ENCODE results near the gene FFAR1. TPM values are rescaled to one million over a fixed set of nuclear protein-coding genes. Genes with fewer than 3 reads are reported as not detected.

The FFAR1 gene
- polyA plus RNA-seq, 3 donors, result 0.04 TPM; not detected in 2

DNA sequence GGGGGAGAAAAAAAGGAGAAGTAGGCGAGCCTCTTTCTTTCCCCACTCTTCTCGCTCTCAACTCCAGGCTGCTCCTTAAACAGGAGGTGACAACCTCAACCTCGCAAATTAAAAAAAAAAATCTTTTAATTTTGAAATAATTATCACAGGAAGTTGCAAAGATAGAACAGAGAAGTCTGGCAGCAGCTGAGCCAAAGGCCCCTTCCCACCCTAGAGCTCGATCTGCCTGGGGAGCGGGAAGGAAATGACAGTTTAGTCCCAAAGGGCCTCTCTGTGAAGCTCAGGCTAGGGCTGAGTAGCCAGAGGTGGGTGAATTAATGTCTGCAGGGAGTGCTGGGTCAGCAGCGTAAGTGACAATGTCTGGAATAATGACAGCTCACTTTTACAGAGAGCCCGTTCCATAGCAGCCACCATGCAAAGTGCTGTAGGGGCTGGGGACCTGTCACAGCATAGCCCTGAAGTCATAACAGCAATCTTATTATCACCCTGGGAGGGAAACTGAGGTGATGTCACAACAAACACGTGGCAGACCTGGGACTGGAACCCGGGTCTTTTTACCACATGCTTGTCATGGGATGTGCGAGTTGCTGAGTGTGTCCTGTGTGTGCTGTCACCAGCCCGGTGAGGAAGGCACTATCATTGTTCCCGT is 27.5 kb upstream of the FFAR1 start:
- peaks cover 74% of the 10 kb centered on the region for H3K4me1 Mint-ChIP-seq
- H3K4me3 Mint-ChIP-seq, result peak overlapping the region; percentile 41 to 74
- H3K36me3 ChIP-seq (replicated peaks in 1 of 2; ENCODE audit: control insufficient read depth in 1 of 2, insufficient read depth in 2 of 2, low read length in 2 of 2), result no peaks in the 10 kb centered on the region
- H3K9me3 Mint-ChIP-seq, result peaks cover 0 to 7% (median 2%) of the 10 kb centered on the region in 7 donors
- peaks cover 73 to 87% of the 10 kb centered on the region in 2 donors for H3K4me1 ChIP-seq (ENCODE audit: control insufficient read depth in 1 of 2, insufficient read depth in 2 of 2, low read length in 2 of 2)
- H3K27me3 Mint-ChIP-seq (ENCODE audit: low read depth in 3 of 3), result peaks cover 0 to 3% (median 2%) of the 10 kb centered on the region in 3 donors
- H3K36me3 Mint-ChIP-seq, result peaks cover 0 to 11% of the 10 kb centered on the region in 2 donors
- TF ChIP-seq, protein P1, sequence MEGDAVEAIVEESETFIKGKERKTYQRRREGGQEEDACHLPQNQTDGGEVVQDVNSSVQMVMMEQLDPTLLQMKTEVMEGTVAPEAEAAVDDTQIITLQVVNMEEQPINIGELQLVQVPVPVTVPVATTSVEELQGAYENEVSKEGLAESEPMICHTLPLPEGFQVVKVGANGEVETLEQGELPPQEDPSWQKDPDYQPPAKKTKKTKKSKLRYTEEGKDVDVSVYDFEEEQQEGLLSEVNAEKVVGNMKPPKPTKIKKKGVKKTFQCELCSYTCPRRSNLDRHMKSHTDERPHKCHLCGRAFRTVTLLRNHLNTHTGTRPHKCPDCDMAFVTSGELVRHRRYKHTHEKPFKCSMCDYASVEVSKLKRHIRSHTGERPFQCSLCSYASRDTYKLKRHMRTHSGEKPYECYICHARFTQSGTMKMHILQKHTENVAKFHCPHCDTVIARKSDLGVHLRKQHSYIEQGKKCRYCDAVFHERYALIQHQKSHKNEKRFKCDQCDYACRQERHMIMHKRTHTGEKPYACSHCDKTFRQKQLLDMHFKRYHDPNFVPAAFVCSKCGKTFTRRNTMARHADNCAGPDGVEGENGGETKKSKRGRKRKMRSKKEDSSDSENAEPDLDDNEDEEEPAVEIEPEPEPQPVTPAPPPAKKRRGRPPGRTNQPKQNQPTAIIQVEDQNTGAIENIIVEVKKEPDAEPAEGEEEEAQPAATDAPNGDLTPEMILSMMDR (IDR thresholded peaks at IDR 0.05), result no peak
- intact Hi-C loops (cut with micrococcal nuclease), result no loop called here
- peak; percentile 75 to 81 (median 80) for DNase-seq
- no peaks in the 10 kb centered on the region for H3K27me3 ChIP-seq (ENCODE audit: control insufficient read depth in 2 of 2, insufficient read depth in 2 of 2, low read length in 2 of 2)
- peak overlapping the region; percentile 55 for H3K9ac ChIP-seq (ENCODE audit: insufficient read depth, low read length, poor library complexity, severe bottlenecking)
- H3K9me3 ChIP-seq (replicated peaks in 1 of 2; ENCODE audit: control insufficient read depth in 1 of 2, insufficient read depth in 1 of 2, low read length in 2 of 2), result no peaks in the 10 kb centered on the region
- H3K4me3 ChIP-seq (replicated peaks in 1 of 3; ENCODE audit: low read depth in 2 of 3, low read length in 3 of 3), result peak overlapping the region in 1 of 3 experiments; percentile 25
- no peak overlapping the region for H2AFZ ChIP-seq (ENCODE audit: insufficient read depth, low read depth, low read length, poor library complexity, severe bottlenecking)
- 0% methylated on average over 6 of the region's 12 CpGs for WGBS (ENCODE audit: insufficient coverage)
- H3K27ac ChIP-seq (ENCODE audit: low read depth in 1 of 2, low read length in 2 of 2), result peak overlapping the region; percentile 83 to 90
- H3K4me2 ChIP-seq (replicated peaks; ENCODE audit: extremely low read depth, low read length, poor library complexity, severe bottlenecking), result peak overlapping the region; percentile 32
- H3K27ac Mint-ChIP-seq, result peak overlapping the region; percentile 81 to 99 (median 98)
- H4K20me1 ChIP-seq (ENCODE audit: insufficient read depth, low read length), result no peaks in the 10 kb centered on the region
- H3K79me2 ChIP-seq (ENCODE audit: insufficient read depth, low read length), result no peaks in the 10 kb centered on the region

DNA sequence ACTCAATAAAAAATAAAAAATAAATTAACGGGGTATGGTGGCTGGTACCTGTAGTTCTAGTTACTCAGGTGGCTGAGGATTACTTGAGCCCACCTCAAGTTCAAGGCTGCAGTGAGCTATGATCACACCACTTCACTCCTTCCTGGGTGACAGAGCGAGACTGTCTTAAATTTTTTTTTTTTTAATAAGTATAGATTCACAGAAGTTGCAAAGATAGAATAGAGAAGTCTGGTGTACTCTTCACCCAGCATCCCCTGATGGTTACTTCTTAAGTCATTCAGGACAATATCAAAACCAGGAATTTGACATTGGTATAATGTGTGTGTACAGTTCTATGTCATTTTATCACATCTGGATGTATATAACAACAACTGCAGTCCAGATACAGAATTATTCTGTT is 26.4 kb upstream of the FFAR1 start:
- peaks cover 0 to 7% (median 2%) of the 10 kb centered on the region in 7 donors for H3K9me3 Mint-ChIP-seq
- TF ChIP-seq, protein P1 (IDR thresholded peaks at IDR 0.05), result no peak
- no peak for DNase-seq
- Histone ChIP-seq H4K20me1 (ENCODE audit: insufficient read depth, low read length) (no peaks in the 10 kb centered on the region), H3K4me2 (replicated peaks; ENCODE audit: extremely low read depth, low read length, poor library complexity, severe bottlenecking) (no peak overlapping the region), H3K4me1 (ENCODE audit: control insufficient read depth in 1 of 2, insufficient read depth in 2 of 2, low read length in 2 of 2) (peaks cover 73 to 87% of the 10 kb centered on the region in 2 donors), H3K36me3 (replicated peaks in 1 of 2; ENCODE audit: control insufficient read depth in 1 of 2, insufficient read depth in 2 of 2, low read length in 2 of 2) (no peaks in the 10 kb centered on the region), H3K9ac (ENCODE audit: insufficient read depth, low read length, poor library complexity, severe bottlenecking) (peak overlapping the region; percentile 55), H3K27me3 (ENCODE audit: control insufficient read depth in 2 of 2, insufficient read depth in 2 of 2, low read length in 2 of 2) (no peaks in the 10 kb centered on the region), H2AFZ (ENCODE audit: insufficient read depth, low read depth, low read length, poor library complexity, severe bottlenecking) (no peak overlapping the region), H3K79me2 (ENCODE audit: insufficient read depth, low read length) (no peaks in the 10 kb centered on the region), H3K4me3 (replicated peaks in 1 of 3; ENCODE audit: low read depth in 2 of 3, low read length in 3 of 3) (no peak overlapping the region), H3K27ac (ENCODE audit: low read depth in 1 of 2, low read length in 2 of 2) (peak overlapping the region in 1 of 2 donors; percentile 90), H3K9me3 (replicated peaks in 1 of 2; ENCODE audit: control insufficient read depth in 1 of 2, insufficient read depth in 1 of 2, low read length in 2 of 2) (no peaks in the 10 kb centered on the region)
- H3K27me3 Mint-ChIP-seq (ENCODE audit: low read depth in 3 of 3), result peaks cover 0 to 3% (median 2%) of the 10 kb centered on the region in 3 donors
- peak overlapping the region in 4 of 7 donors; percentile 76 to 99 (median 98) for H3K27ac Mint-ChIP-seq
- intact Hi-C loops (cut with micrococcal nuclease), result no loop called here
- peaks cover 74% of the 10 kb centered on the region for H3K4me1 Mint-ChIP-seq
- H3K36me3 Mint-ChIP-seq, result peaks cover 0 to 15% of the 10 kb centered on the region in 2 donors
- WGBS (ENCODE audit: insufficient coverage), result no CpG with 5 or more reads among the region's 2 CpGs
- no peak overlapping the region for H3K4me3 Mint-ChIP-seq
